Measurements from ENCODE around the gene GMPPB.

Gene GMPPB

GRCh38 chr3:49675912-49676311 lies 47.8 kb downstream of the GMPPB start:
- H3K9me3 Mint-ChIP-seq, result no peaks in the 10 kb centered on the region
- peak overlapping the region; percentile 23 for H3K4me3 Mint-ChIP-seq

GRCh38 chr3:49674497-49674983 lies 49.2 kb downstream of the GMPPB start:
- Mint-ChIP-seq H3K27ac (no peak overlapping the region), H3K4me3 (peak overlapping the region; percentile 89), H3K27me3 (no peaks in the 10 kb centered on the region), H3K36me3 (peaks cover 4% of the 10 kb centered on the region), H3K9me3 (no peaks in the 10 kb centered on the region), H3K4me1 (peaks cover 38% of the 10 kb centered on the region)

More at GRCh38 chr3:49675912-49676311, 47.8 kb downstream of the GMPPB start:
- Mint-ChIP-seq H3K4me1 (peaks cover 38% of the 10 kb centered on the region), H3K27ac (no peak overlapping the region), H3K36me3 (peaks cover 10% of the 10 kb centered on the region), H3K27me3 (no peaks in the 10 kb centered on the region)

DNA sequence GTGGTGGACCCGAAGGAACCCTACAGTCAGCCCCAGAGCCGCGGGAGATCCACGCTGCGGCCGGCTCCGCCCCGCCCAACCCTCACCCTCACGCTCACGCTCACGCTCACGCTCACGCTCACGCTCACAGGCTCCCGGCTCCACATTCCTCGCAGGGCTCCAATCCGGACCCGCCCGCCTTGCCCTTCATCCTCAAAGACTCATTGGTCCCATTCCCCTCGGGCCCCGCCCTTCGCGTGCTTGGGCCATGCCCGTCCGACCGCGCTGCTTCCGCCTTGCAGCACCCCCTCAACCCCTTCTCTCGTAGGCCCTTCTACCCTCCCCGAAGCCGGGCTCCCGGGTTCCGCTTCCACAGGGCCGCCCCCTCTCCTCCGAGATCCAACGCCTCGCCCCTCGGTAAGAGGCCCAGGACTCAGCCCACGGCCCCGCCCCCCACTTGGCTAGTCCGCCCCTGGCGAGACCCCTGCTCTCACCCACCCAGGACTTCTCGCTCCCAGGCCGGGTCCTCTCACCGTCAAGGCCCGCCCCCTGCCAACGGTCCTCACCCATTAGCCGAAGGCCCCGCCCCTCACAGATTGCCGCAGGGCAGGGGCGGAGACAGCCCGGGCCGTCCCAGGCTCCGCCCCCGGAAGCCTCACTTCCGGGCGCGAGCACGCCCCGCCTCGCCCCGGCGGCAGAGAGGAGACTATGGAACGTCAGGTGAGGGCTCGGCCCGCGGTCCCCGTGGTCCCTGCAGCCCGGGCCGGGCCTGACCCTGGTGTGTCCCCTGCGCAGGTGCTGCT lies 49.8 kb downstream of the GMPPB start, which contains the start of gene APEH:
APEH (plus strand) TSS at position 637 of the 782 bp plus-strand sequence; CDS start at position 688, 51 bp downstream.
- Mint-ChIP-seq H3K27me3 (no peaks in the 10 kb centered on the region), H3K9me3 (no peaks in the 10 kb centered on the region), H3K4me3 (peak within 1 kb of the TSS; percentile 89), H3K27ac (peak within 1 kb of the TSS; percentile 94), H3K4me1 (peaks cover 38% of the 10 kb centered on the region), H3K36me3 (peaks cover 4% of the 10 kb centered on the region)

DNA sequence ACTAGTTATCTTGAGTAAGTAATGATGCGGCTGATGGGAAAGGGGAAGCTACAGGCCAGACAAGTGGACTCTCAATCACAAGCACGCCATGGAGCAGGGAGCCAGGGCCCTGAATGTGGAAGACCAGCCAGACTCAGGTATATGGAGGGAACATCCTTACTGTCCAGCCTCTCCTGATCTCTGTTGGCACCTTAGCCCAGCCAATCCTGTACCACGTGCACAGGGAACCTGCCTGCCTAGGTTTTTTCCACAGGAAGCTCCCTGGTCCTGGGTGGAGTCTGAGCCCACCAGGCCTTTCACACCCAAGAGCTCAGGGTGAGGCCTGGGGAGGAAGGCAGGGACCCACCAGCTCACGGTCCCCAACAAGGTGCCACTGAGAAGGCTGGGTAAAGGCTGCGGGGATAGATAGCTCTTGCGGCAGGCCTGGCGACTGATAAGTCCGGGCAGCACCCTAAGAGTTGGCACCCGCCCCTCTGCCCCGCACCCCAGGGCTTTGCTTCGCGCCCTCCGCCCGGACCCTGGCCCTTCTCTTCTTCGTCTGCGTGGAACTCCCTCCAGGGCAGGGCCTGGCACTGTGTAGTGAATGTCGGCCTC lies 50.5 kb downstream of the GMPPB start:
- Mint-ChIP-seq H3K27ac (peak overlapping the region; percentile 94), H3K27me3 (no peaks in the 10 kb centered on the region), H3K4me1 (peaks cover 36% of the 10 kb centered on the region), H3K9me3 (no peaks in the 10 kb centered on the region), H3K4me3 (peak overlapping the region; percentile 89), H3K36me3 (peaks cover 3% of the 10 kb centered on the region)

- Mint-ChIP-seq H3K27me3 (no peaks in the 10 kb centered on the region), H3K9me3 (no peaks in the 10 kb centered on the region), H3K4me1 (peaks cover 30% of the 10 kb centered on the region), H3K36me3 (peaks cover 2% of the 10 kb centered on the region), H3K4me3 (peak overlapping the region; percentile 80), H3K27ac (peak overlapping the region; percentile 93)
Measured at GRCh38 chr3:49671291-49672288, 52.2 kb downstream of the GMPPB start.

GRCh38 chr3:49670940-49671290 lies 52.8 kb downstream of the GMPPB start:
- Mint-ChIP-seq H3K27ac (peak overlapping the region; percentile 55), H3K4me3 (no peak overlapping the region), H3K9me3 (no peaks in the 10 kb centered on the region), H3K36me3 (no peaks in the 10 kb centered on the region), H3K27me3 (no peaks in the 10 kb centered on the region), H3K4me1 (peaks cover 25% of the 10 kb centered on the region)
